Karpas-422 (cell line): ENCODE data around the gene PLD1. TPM values are rescaled to one million over a fixed set of nuclear protein-coding genes. Genes with fewer than 3 reads are reported as not detected.
"Not testable (repeated sequence)": the region's sequence is repeated elsewhere in the genome, so short reads cannot be mapped to it uniquely, and the experiment has no call there.

Experiments used
- DNase-seq: peaks from one replicate; pipeline ENCODE4 v3.0.0-alpha.2; 2015
- H2AFZ ChIP-seq: fragments of 200-600 bp; sonication (generic); 2 replicates; pipeline ENCODE4 v1.6.1; 2014; ENCODE audit warnings: antibody characterized with exemption, low read length, mixed read lengths
- H3K27ac ChIP-seq: fragments of 200-600 bp; sonication (generic); 2 replicates; pipeline ENCODE4 v1.5.1; 2014; ENCODE audit warnings: mild to moderate bottlenecking, low read length, moderate library complexity
- H3K27me3 ChIP-seq: fragments of 200-600 bp; sonication (generic); 2 replicates; pipeline ENCODE4 v1.6.1; 2014; ENCODE audit warnings: low read length, mixed read lengths
- H3K36me3 ChIP-seq: fragments of 200-600 bp; sonication (generic); 2 replicates; pipeline ENCODE4 v1.6.1; 2014; ENCODE audit warnings: low read length, mixed read lengths; ENCODE audit not compliant: insufficient read depth
- H3K4me1 ChIP-seq: fragments of 200-600 bp; sonication (generic); 2 replicates; pipeline ENCODE4 v1.6.1; 2014; ENCODE audit warnings: mild to moderate bottlenecking, low read length, mixed read lengths
- H3K4me2 ChIP-seq: fragments of 200-600 bp; sonication (generic); 2 replicates; pipeline ENCODE4 v1.6.1; 2014; ENCODE audit warnings: low read length, low read depth, mild to moderate bottlenecking; ENCODE audit not compliant: poor library complexity, severe bottlenecking
- H3K4me3 ChIP-seq: fragments of 200-600 bp; sonication (generic); 2 replicates; pipeline ENCODE4 v1.5.1; 2014; ENCODE audit warnings: mild to moderate bottlenecking, antibody characterized with exemption, low read length, mixed read lengths
- H3K79me2 ChIP-seq: fragments of 200-600 bp; sonication (generic); 2 replicates; pipeline ENCODE4 v1.6.1; 2014; ENCODE audit warnings: mild to moderate bottlenecking, low read length, mixed read lengths
- H3K9ac ChIP-seq: fragments of 200-600 bp; sonication (generic); 2 replicates; pipeline ENCODE4 v1.6.0; 2014; ENCODE audit warnings: low read length
- H3K9me2 ChIP-seq: fragments of 200-600 bp; sonication (generic), shearing (Covaris generic); replicated peaks from 2 replicates; pipeline ENCODE4 v1.6.0; 2014; ENCODE audit warnings: mild to moderate bottlenecking, low read length, moderate library complexity; ENCODE audit not compliant: insufficient read depth
- H3K9me3 ChIP-seq: fragments of 300-700, 200-600 bp; sonication (generic); 2 replicates; pipeline ENCODE4 v1.6.1; 2014; ENCODE audit warnings: low read length, mixed read lengths
- H4K20me1 ChIP-seq: fragments of 200-600 bp; sonication (generic); 2 replicates; pipeline ENCODE4 v1.6.1; 2014; ENCODE audit warnings: mild to moderate bottlenecking, antibody characterized with exemption, low read length, low read depth; ENCODE audit not compliant: insufficient read depth
- total RNA-seq: library from RNA; depleted of rRNA; stranded (reverse); fragments of >200 nt; shearing (Covaris generic); gene quantifications from 2 replicates; pipeline ENCODE4 v1.2.3, GENCODE V29; 2014; ENCODE audit warnings: low replicate concordance

The PLD1 gene
- total RNA-seq, 1 experiment from 2014 or later = not detected

DNA sequence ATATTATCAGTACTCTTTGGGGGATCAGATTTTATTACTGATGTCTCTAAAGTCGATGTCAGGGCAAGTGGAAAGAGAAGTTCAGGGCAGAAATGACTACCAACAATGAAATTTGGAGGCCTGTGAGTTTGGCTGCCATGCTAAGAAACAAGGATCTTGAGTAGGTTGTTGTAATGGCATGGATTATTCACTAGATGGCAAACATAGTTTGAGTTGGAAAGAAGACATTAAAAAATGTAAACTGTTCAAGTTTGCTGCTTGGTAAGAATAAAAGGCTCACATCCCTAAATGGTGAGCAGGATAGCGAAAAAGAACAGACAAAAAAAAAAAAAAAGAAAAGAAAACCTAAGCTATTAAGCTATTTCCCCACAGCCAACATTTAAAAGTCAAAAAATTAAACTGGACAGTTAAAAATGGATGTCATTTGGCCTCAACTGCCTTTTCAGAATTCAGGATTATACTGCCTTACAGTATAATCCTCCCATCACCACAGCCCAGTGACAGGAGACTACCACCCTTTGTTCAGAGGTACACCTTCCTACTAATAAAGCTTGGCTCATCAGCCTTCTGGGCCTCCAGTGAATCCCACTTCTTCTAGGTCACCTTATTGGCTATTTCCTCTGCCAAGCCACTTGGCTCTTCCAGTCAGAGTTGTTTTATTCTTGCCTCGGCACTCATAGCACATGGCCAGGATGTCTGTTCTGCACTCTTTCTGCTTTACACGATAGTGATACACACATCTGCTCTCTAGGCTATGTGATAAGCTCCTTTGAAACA lies 163.7 kb downstream of the PLD1 start:
- Histone ChIP-seq H3K36me3 (no peaks in the 10 kb centered on the region), H3K4me3 (no peak overlapping the region), H3K9ac (no peak overlapping the region), H3K27ac (no peak overlapping the region), H3K4me1 (no peaks in the 10 kb centered on the region), H3K9me2 (no peaks in the 10 kb centered on the region), H3K79me2 (no peaks in the 10 kb centered on the region), H3K4me2 (no peak overlapping the region), H3K9me3 (no peaks in the 10 kb centered on the region), H2AFZ (no peak overlapping the region), H4K20me1 (no peaks in the 10 kb centered on the region), H3K27me3 (no peaks in the 10 kb centered on the region)
- DNase-seq = peak; percentile 67

DNA sequence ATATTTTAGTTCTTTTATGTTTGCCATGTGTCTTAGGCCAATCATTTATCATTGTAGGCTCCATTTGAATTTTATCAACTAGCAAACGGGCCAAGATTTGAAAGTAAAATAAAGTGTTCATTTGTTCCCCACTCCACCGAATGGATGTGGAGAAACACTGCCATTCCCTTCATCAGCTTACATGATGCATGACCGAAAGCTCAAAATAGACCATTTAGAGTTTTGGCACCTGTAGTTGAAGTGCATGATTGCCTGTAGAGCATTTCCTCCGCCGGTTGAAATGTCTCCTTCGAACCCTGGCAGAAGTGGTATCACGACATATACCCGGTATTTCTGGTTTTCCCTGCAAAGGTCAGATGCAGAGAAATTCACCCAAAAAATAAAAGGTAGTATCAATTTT lies 165.6 kb downstream of the PLD1 start:
- Histone ChIP-seq H3K9me3 (no peaks in the 10 kb centered on the region), H3K4me3 (no peak overlapping the region), H3K27ac (no peak overlapping the region), H2AFZ (no peak overlapping the region), H3K36me3 (no peaks in the 10 kb centered on the region), H3K4me2 (no peak overlapping the region), H3K9me2 (no peaks in the 10 kb centered on the region), H3K79me2 (no peaks in the 10 kb centered on the region), H3K9ac (no peak overlapping the region), H4K20me1 (no peaks in the 10 kb centered on the region), H3K27me3 (no peaks in the 10 kb centered on the region), H3K4me1 (no peaks in the 10 kb centered on the region)
- no peak for DNase-seq

DNA sequence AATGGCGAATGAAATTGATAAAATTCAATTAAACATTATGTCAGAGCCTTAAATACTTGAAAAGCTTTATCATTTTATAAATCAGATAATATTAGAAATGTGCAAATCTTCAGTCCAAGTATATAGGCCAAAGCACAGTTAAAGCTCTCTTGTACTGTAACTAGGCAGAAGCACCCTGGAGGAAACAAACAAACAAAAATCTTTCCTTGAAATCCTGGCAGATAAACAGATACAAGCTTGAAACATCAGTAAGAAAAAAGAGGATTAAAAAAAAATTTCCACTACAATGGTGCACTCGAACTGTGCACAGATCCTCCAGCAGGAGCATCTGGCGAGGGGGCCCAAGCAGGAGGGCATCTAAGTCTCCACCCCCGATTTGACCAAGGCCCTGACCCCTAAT lies 166.6 kb downstream of the PLD1 start:
- H3K36me3 ChIP-seq = no peaks in the 10 kb centered on the region
- H4K20me1 ChIP-seq = no peaks in the 10 kb centered on the region
- no peak overlapping the region for H3K4me2 ChIP-seq
- no peak overlapping the region for H3K4me3 ChIP-seq
- no peaks in the 10 kb centered on the region for H3K9me2 ChIP-seq
- H3K79me2 ChIP-seq = no peaks in the 10 kb centered on the region
- DNase-seq = no peak
- H3K4me1 ChIP-seq = no peaks in the 10 kb centered on the region
- no peak overlapping the region for H3K27ac ChIP-seq
- no peaks in the 10 kb centered on the region for H3K27me3 ChIP-seq
- no peaks in the 10 kb centered on the region for H3K9me3 ChIP-seq
- no peak overlapping the region for H3K9ac ChIP-seq
- no peak overlapping the region for H2AFZ ChIP-seq

DNA sequence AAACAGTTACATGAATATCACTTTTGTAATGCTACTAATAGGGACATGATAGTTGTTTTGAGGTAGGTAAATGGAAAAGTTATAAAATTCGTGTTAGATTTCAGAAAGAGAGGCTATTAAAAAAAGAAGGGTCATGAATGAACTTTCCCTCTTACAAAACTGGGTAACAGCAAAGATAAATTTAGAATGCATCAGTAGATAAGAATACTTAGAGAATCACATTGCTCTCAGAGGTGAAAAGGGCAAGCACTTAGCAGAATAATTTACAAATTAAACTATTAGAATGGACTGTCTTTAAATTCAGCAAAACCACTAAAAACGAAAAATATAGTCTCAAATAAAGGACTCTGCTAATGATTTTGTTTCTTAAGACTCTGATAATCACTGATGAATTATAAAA lies 167.2 kb downstream of the PLD1 start:
- Histone ChIP-seq H2AFZ (no peak overlapping the region), H3K79me2 (no peaks in the 10 kb centered on the region), H3K27ac (no peak overlapping the region), H3K36me3 (no peaks in the 10 kb centered on the region), H3K4me1 (no peaks in the 10 kb centered on the region), H3K9me3 (no peaks in the 10 kb centered on the region), H4K20me1 (no peaks in the 10 kb centered on the region), H3K4me3 (no peak overlapping the region), H3K9me2 (no peaks in the 10 kb centered on the region), H3K4me2 (no peak overlapping the region), H3K9ac (no peak overlapping the region), H3K27me3 (no peaks in the 10 kb centered on the region)
- no peak for DNase-seq

DNA sequence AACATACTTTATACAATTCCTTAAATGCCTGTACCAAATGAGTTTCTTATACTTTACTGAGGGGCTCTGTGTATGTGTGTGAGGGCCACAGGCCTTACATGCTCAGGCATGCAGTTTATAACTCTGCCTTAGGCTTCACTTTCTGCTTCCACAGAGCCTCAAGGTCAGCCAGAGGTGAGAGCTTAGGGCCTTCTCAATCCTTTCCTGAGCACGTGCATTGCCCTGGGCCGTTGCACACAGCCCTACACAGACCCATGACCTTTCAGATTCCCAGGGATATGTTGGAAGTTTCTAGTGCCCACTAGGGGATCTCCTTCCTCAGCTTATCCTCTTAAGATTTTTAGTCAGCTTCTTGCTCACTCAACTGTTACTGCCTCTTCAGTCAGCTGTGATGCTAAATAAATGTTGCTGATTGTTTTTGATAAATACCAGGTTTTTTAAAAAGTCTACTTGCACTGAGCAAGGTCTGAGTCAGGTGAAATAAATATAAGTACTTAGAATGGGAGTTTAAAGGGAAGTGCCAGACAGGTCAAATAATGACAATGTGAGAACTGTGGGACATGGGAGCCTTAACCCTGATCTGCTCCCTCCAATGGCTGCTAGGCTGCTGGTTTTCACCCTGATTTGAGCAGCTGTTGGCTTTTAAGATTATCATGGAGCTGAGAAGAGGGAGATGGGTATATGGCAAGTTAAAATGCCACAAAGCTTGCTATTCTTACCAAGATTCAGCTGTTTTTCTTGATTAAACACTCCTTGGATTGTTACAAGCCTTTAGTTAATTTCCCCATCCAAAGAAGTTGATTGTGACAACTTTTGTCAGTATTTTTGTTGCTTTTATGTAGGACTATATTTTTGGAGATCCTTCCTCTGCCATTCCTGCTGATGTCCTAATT lies 169.5 kb downstream of the PLD1 start:
- Histone ChIP-seq H3K9me3 (no peaks in the 10 kb centered on the region), H3K9ac (no peak overlapping the region), H3K4me1 (no peaks in the 10 kb centered on the region), H4K20me1 (no peaks in the 10 kb centered on the region), H3K4me3 (no peak overlapping the region), H3K27me3 (no peaks in the 10 kb centered on the region), H2AFZ (no peak overlapping the region), H3K27ac (no peak overlapping the region), H3K79me2 (no peaks in the 10 kb centered on the region), H3K36me3 (no peaks in the 10 kb centered on the region), H3K4me2 (no peak overlapping the region), H3K9me2 (no peaks in the 10 kb centered on the region)
- DNase-seq = no peak

DNA sequence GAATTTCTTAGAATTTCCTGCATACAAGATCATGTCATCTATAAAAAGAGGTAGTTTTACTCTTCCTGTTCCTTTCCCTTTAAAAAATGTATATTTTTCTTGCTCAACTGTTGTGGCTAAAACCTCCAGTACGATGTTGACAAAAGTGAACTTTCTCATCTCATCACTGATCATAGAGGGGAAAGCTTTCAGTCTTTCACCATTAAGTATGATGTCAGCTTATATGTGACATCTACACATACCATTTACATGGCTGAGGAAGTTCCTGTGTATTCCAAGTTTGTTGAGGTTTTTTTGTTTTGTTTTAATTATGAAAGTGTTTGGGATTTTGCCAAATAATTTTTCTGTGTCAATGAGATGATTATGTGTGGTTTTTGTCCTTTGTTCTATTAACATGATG lies 173.6 kb downstream of the PLD1 start:
- Histone ChIP-seq H2AFZ (no peak overlapping the region), H3K4me1 (no peaks in the 10 kb centered on the region), H3K27ac (no peak overlapping the region), H3K4me2 (no peak overlapping the region), H3K79me2 (no peaks in the 10 kb centered on the region), H3K4me3 (no peak overlapping the region), H3K9me2 (no peaks in the 10 kb centered on the region), H4K20me1 (no peaks in the 10 kb centered on the region), H3K9me3 (no peaks in the 10 kb centered on the region), H3K27me3 (no peaks in the 10 kb centered on the region), H3K9ac (no peak overlapping the region), H3K36me3 (no peaks in the 10 kb centered on the region)
- no peak for DNase-seq

DNA sequence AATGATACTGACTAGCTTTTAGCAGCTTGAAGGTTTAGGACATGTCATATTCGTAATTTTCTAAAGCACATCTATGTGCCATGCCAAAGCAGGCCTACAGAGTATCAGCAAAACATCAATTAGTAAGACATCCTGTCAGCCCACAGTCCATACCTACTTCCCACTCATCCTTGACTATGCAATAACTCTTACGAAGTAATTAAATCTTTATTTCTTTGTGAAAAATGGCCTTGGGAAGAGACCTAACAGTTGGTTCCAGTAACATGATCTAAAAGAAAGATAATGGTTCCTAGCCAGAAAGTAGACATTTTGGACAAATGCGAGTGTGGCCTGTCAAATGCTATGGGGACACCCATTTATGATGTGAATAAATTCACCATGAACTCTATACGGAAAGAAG lies 177.5 kb downstream of the PLD1 start:
- Histone ChIP-seq H3K4me3 (no peak overlapping the region), H2AFZ (no peak overlapping the region), H3K79me2 (no peaks in the 10 kb centered on the region), H3K9me3 (no peaks in the 10 kb centered on the region), H3K36me3 (no peaks in the 10 kb centered on the region), H3K4me2 (no peak overlapping the region), H3K4me1 (no peaks in the 10 kb centered on the region), H3K9ac (no peak overlapping the region), H3K27me3 (no peaks in the 10 kb centered on the region), H3K27ac (no peak overlapping the region), H4K20me1 (no peaks in the 10 kb centered on the region), H3K9me2 (no peaks in the 10 kb centered on the region)
- DNase-seq = no peak

DNA sequence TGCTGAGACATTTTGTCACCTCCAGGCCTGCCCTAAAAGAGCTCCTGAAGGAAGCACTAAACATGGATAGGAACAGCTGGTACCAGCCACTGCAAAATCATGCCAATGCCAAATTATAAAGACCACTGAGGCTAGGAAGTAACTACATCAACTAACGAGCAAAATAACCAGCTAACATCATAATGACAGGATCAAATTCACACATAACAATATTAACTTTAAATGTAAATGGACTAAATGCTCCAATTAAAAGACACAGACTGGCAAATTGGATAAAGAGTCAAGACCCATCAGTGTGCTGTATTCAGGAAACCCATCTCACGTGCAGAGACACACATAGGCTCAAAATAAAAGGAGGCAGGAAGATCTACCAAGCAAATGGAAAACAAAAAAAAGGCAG lies 183.5 kb downstream of the PLD1 start:
- not testable (repeated sequence) for DNase-seq, H3K4me3 ChIP-seq, H3K36me3 ChIP-seq, H3K79me2 ChIP-seq, H3K27me3 ChIP-seq, H4K20me1 ChIP-seq, H3K9ac ChIP-seq, H3K9me2 ChIP-seq, H3K9me3 ChIP-seq, H3K4me1 ChIP-seq, H3K4me2 ChIP-seq, H3K27ac ChIP-seq, H2AFZ ChIP-seq
